ENCODE measurements around the gene PSMA4. TPM values are rescaled to one million over a fixed set of nuclear protein-coding genes. Genes with fewer than 3 reads are reported as not detected.
"Not testable (repeated sequence)": the region's sequence is repeated elsewhere in the genome, so short reads cannot be mapped to it uniquely, and the experiment has no call there.

Gene PSMA4
- total RNA-seq, 4 donors from 2014 or later = 99.9 to 191 (median 118) TPM

- H3K27ac ChIP-seq = no peak overlapping the region
- H3K27me3 ChIP-seq = no peaks in the 10 kb centered on the region
- ATAC-seq = no peak
- 57% methylated on average over 1 of the region's 1 CpG; no CpG with 5 or more reads in 1 of the 2 donors for WGBS, 2 donors (ENCODE audit: low coverage in 1 of 2)
- no peak overlapping the region for H3K4me3 ChIP-seq
- peaks cover 6 to 29% (median 9%) of the 10 kb centered on the region in 3 donors for H3K4me1 ChIP-seq
- peaks cover 0 to 14% of the 10 kb centered on the region in 2 donors for H3K36me3 ChIP-seq
- TF ChIP-seq POLR2A (IDR thresholded peaks at IDR 0.05) = no peak
- TF ChIP-seq, protein P1, sequence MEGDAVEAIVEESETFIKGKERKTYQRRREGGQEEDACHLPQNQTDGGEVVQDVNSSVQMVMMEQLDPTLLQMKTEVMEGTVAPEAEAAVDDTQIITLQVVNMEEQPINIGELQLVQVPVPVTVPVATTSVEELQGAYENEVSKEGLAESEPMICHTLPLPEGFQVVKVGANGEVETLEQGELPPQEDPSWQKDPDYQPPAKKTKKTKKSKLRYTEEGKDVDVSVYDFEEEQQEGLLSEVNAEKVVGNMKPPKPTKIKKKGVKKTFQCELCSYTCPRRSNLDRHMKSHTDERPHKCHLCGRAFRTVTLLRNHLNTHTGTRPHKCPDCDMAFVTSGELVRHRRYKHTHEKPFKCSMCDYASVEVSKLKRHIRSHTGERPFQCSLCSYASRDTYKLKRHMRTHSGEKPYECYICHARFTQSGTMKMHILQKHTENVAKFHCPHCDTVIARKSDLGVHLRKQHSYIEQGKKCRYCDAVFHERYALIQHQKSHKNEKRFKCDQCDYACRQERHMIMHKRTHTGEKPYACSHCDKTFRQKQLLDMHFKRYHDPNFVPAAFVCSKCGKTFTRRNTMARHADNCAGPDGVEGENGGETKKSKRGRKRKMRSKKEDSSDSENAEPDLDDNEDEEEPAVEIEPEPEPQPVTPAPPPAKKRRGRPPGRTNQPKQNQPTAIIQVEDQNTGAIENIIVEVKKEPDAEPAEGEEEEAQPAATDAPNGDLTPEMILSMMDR (IDR thresholded peaks at IDR 0.05) = no peak
- TF ChIP-seq EP300 (IDR thresholded peaks at IDR 0.05) = no peak
- no peak for TF ChIP-seq POLR2AphosphoS5 (IDR thresholded peaks at IDR 0.05)
- H3K9me3 ChIP-seq = no peaks in the 10 kb centered on the region
Observed at GRCh38 chr15:78538358-78538757, 1.9 kb upstream of the PSMA4 start.

GRCh38 chr15:78539464-78540140 is 642 bp upstream of the PSMA4 start:
- Histone ChIP-seq H3K4me1 (peaks cover 6 to 34% (median 9%) of the 10 kb centered on the region in 3 donors), H3K4me3 (peak overlapping the region; percentile 59 to 65), H3K27ac (peak overlapping the region; percentile 79 to 99 (median 94)), H3K36me3 (peaks cover 0 to 26% of the 10 kb centered on the region in 2 donors)
- ATAC-seq, H3K9me3 ChIP-seq, H3K27me3 ChIP-seq: not testable (repeated sequence)
- 66 to 77% methylated on average over 4 to 18 of the region's 18 CpGs for WGBS, 2 donors (ENCODE audit: low coverage in 1 of 2)

- WGBS, 2 donors (ENCODE audit: low coverage in 1 of 2) = 6 to 8% methylated on average over 11 to 17 of the region's 17 CpGs
Observed at GRCh38 chr15:78540871-78541743, 863 bp downstream of the PSMA4 start.

GRCh38 chr15:78541744-78542034 is 1.4 kb downstream of the PSMA4 start:
- 0 to 32% methylated on average over 1 of the region's 1 CpG for WGBS, 2 donors (ENCODE audit: low coverage in 1 of 2)
- TF ChIP-seq POLR2A (IDR thresholded peaks at IDR 0.05) (no peak), POLR2AphosphoS5 (IDR thresholded peaks at IDR 0.05) (no peak), EP300 (IDR thresholded peaks at IDR 0.05) (no peak)
- TF ChIP-seq, protein P1 (IDR thresholded peaks at IDR 0.05) = no peak
- H3K27ac ChIP-seq = peak overlapping the region in 1 of 4 donors; percentile 90

More at GRCh38 chr15:78540871-78541743, 863 bp downstream of the PSMA4 start:
- Histone ChIP-seq H3K27me3 (no peaks in the 10 kb centered on the region), H3K27ac (peak overlapping the region; percentile 79 to 99 (median 94)), H3K9me3 (no peaks in the 10 kb centered on the region), H3K36me3 (peaks cover 5 to 41% of the 10 kb centered on the region in 2 donors), H3K4me1 (peaks cover 6 to 34% (median 9%) of the 10 kb centered on the region in 3 donors), H3K4me3 (peak overlapping the region; percentile 59 to 65)
- ATAC-seq = no peak
- no peak for TF ChIP-seq EP300 (IDR thresholded peaks at IDR 0.05)
- TF ChIP-seq, protein P1 (IDR thresholded peaks at IDR 0.05) = peak in 1 of 4 experiments; percentile 2
- no peak for TF ChIP-seq POLR2AphosphoS5 (IDR thresholded peaks at IDR 0.05)

GRCh38 chr15:78542647-78543046 is 2.4 kb downstream of the PSMA4 start:
- Histone ChIP-seq H3K36me3 (peaks cover 6 to 57% of the 10 kb centered on the region in 2 donors), H3K27me3 (no peaks in the 10 kb centered on the region), H3K4me3 (no peak overlapping the region), H3K27ac (no peak overlapping the region), H3K4me1 (peaks cover 6 to 34% (median 9%) of the 10 kb centered on the region in 3 donors), H3K9me3 (no peaks in the 10 kb centered on the region)
- ATAC-seq = no peak
- TF ChIP-seq POLR2AphosphoS5 (IDR thresholded peaks at IDR 0.05) (no peak), EP300 (IDR thresholded peaks at IDR 0.05) (no peak), POLR2A (IDR thresholded peaks at IDR 0.05) (no peak)
- TF ChIP-seq, protein P1 (IDR thresholded peaks at IDR 0.05) = no peak
- 96% methylated on average over 3 of the region's 3 CpGs for WGBS, 2 donors (ENCODE audit: low coverage in 1 of 2)

More at GRCh38 chr15:78541744-78542034, 1.4 kb downstream of the PSMA4 start:
- H3K36me3 ChIP-seq = peaks cover 6 to 47% of the 10 kb centered on the region in 2 donors
- peaks cover 6 to 34% (median 9%) of the 10 kb centered on the region in 3 donors for H3K4me1 ChIP-seq
- peak overlapping the region; percentile 59 to 65 for H3K4me3 ChIP-seq
- no peaks in the 10 kb centered on the region for H3K9me3 ChIP-seq
- no peaks in the 10 kb centered on the region for H3K27me3 ChIP-seq
- ATAC-seq = no peak

All from gastroesophageal sphincter (tissue), 4 donors.